Pancreas (tissue), 10 donors: ENCODE results near the gene SETD9. TPM values are rescaled to one million over a fixed set of nuclear protein-coding genes. Genes with fewer than 3 reads are reported as not detected.

Experiments
- ATAC-seq, 4 donors: fragments of 200-7000 bp; cut with Tn5 transposase; one replicate each; pipeline versions ENCODE4 v1.8.0 to v1.9.1; 2020; ENCODE audit warnings: mild to moderate bottlenecking in 4 of 4, moderate library complexity in 4 of 4
- DNase-seq, 6 donors: peaks; one replicate each; pipeline ENCODE4 v3.0.0-alpha.2; 2020
- FAIRE-seq: peaks from 2 replicates; lab custom pipeline; 2012; peaks lifted over from hg19 to GRCh38; lab: Jason Lieb, UNC
- H3K27ac ChIP-seq, 4 donors: fragments of 200-600 bp; sonication (generic); 1 replicate in 3 of 4; 2 replicates in 1 of 4; pipeline versions ENCODE4 v1.5.0 to v1.8.0; 2020
- H3K27me3 ChIP-seq, 4 donors: fragments of 200-600 bp; one replicate each; pipeline ENCODE4 v1.8.0; 2021
- H3K36me3 ChIP-seq, 3 donors: fragments of 200-600 bp; sonication (generic) in 1 of 3; one replicate each; pipeline versions ENCODE4 v1.5.0 to v1.8.0; 2020 to 2021
- H3K4me1 ChIP-seq, 3 donors: fragments of 200-600 bp; one replicate each; pipeline ENCODE4 v1.8.0; 2021
- H3K4me3 ChIP-seq, 4 donors: fragments of 200-600 bp; sonication (generic) in 2 of 4; one replicate each; pipeline versions ENCODE4 v1.5.0 to v1.8.0; 2020 to 2021
- H3K9me3 ChIP-seq, 4 donors: fragments of 200-600 bp; one replicate each; pipeline ENCODE4 v1.8.0; 2021
- CTCF ChIP-seq, 4 donors: fragments of 200-600 bp; sonication (generic) in 3 of 4; IDR thresholded peaks; one replicate each; pipeline versions ENCODE4 v1.5.0 to v1.8.0; 2021; ENCODE audit warnings: antibody characterized with exemption in 4 of 4
- WGBS, 2 donors: extraction: QIAGEN DNeasy Blood & Tissue Kit; methylation state at CpG; one replicate each; pipeline ENCODE4 v1.1.7; 2013; 5-methylcytosine and 5-hydroxymethylcytosine counted together
- intact Hi-C, 3 donors: fragments of 100-400 bp; cut with DNase I; formaldehyde crosslinking; loops; one replicate each; pipeline versions ENCODE4 v1.11.1 to v1.14.2; 2022
- polyA plus RNA-seq, 2 donors: library from polyadenylated mRNA; stranded (reverse); fragments of 200-250 nt; gene quantifications; one replicate each; pipeline ENCODE4 v1.2.3, GENCODE V29; 2013
- total RNA-seq, 6 donors: library from RNA; stranded (reverse); fragmentation: NEBNext Ultra II Directional in 4 of 6; extraction: Animal tissue kit (Norgen Biotek cat#: 25700) in 4 of 6; gene quantifications; one replicate each; pipeline versions ENCODE4 v1.2.1 to v1.2.4, GENCODE V29; 2021 to 2023
- donor health status: healthy with polysubstance abuse.
- donor health status: DM: no; HTN: no; CAD: no; lungs with moderate emphysema.
- donor health status: DM: no; HTN: no; CAD: no.
- donor health status: control.
- donor health status: control.
- donor health status: Bipolar disorder and iron deficiency.
- donor health status: DM: yes; HTN: yes; CAD: no.
- donor health status: DM: no; HTN: no; CAD: no.
- donor health status: DM: no; HTN: no; CAD: no.
- donor health status: DM: yes; HTN: yes; CAD: no.

SETD9 gene, protein sequence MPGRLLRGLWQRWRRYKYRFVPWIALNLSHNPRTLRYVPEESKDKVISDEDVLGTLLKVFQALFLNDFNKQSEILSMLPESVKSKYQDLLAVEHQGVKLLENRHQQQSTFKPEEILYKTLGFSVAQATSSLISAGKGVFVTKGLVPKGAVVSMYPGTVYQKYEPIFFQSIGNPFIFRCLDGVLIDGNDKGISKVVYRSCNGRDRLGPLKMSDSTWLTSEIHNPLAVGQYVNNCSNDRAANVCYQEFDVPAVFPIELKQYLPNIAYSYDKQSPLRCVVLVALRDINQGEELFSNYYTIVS
- total RNA-seq = 1 to 10 TPM; 4.6 to 9.7 (median 6.2) TPM
- polyA plus RNA-seq = 1 to 10 TPM; 6.7 to 7.1 TPM

GRCh38 chr5:56909294-56910209, at the start of gene SETD9:
Gene SETD9, plus strand, starts transcription at chr5:56909596. Its CDS starts 50 bp downstream, at chr5:56909646.
- TF ChIP-seq CTCF (IDR thresholded peaks at IDR 0.05) = no peak
- Histone ChIP-seq H3K9me3 (no peaks in the 10 kb centered on the region), H3K4me1 (peaks cover 0 to 8% (median 0%) of the 10 kb centered on the region in 3 donors), H3K27ac (peak within 1 kb of the TSS; percentile 86 to 99 (median 98)), H3K27me3 (no peaks in the 10 kb centered on the region), H3K4me3 (peak within 1 kb of the TSS; percentile 45 to 61 (median 54)), H3K36me3 (no peaks in the 10 kb centered on the region)
- 0% methylated on average over 82 to 84 of the region's 84 CpGs for WGBS, 2 donors
- no peak for FAIRE-seq
- DNase-seq = peak; percentile 98 to 100 (median 99)
- intact Hi-C loops = loop anchor here in 2 of 3 donors (10.0 kb wide), 1 partner anchor 315 kb away; no protein-coding TSS in a partner anchor
- ATAC-seq = peak; percentile 90 to 95 (median 91)

GRCh38 chr5:56861893-56862485, 47.4 kb upstream of the SETD9 start:
- Histone ChIP-seq H3K9me3 (no peaks in the 10 kb centered on the region), H3K36me3 (peaks cover 3 to 19% (median 8%) of the 10 kb centered on the region in 3 donors), H3K4me3 (no peak overlapping the region), H3K27me3 (no peaks in the 10 kb centered on the region), H3K27ac (no peak overlapping the region), H3K4me1 (peaks cover 15 to 22% (median 18%) of the 10 kb centered on the region in 3 donors)
- 87 to 92% methylated on average over 4 of the region's 4 CpGs for WGBS, 2 donors
- DNase-seq (no peak), FAIRE-seq (no peak), ATAC-seq (no peak)
- TF ChIP-seq CTCF (IDR thresholded peaks at IDR 0.05) = no peak
- intact Hi-C loops = no loop called here

GRCh38 chr5:56862909-56863308, 46.5 kb upstream of the SETD9 start:
- peak in 1 of 4 donors; percentile 6 for ATAC-seq
- H3K9me3 ChIP-seq = no peaks in the 10 kb centered on the region
- 91 to 93% methylated on average over 3 of the region's 3 CpGs for WGBS, 2 donors

DNA sequence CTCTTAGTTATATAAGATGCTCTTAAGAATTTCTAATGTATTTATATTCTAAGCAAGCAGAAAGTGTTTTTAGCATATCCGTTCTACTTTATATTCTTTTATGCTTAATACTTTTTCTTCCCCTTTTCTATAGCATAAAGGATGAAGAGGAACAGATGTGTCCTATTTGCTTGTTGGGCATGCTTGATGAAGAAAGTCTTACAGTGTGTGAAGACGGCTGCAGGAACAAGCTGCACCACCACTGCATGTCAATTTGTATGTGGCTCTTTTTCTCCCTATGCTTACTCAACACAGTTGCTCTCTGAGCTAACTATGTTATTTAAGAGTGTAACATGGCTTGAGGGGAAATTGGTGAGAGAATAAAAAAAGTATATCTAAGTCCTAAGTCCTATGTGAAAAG, 37.6 kb upstream of the SETD9 start:
- WGBS, 2 donors = 91 to 94% methylated on average over 2 of the region's 2 CpGs
- H3K9me3 ChIP-seq = no peaks in the 10 kb centered on the region
- DNase-seq = no peak
- peaks cover 0 to 62% (median 12%) of the 10 kb centered on the region in 3 donors for H3K36me3 ChIP-seq
- no peaks in the 10 kb centered on the region for H3K4me1 ChIP-seq
- no peak for ATAC-seq
- TF ChIP-seq CTCF (IDR thresholded peaks at IDR 0.05) = no peak
- intact Hi-C loops = no loop called here
- no peak overlapping the region for H3K4me3 ChIP-seq
- no peak overlapping the region for H3K27ac ChIP-seq
- no peak for FAIRE-seq
- no peaks in the 10 kb centered on the region for H3K27me3 ChIP-seq

More at GRCh38 chr5:56862909-56863308, 46.5 kb upstream of the SETD9 start:
- no peak for TF ChIP-seq CTCF (IDR thresholded peaks at IDR 0.05)
- H3K4me3 ChIP-seq = no peak overlapping the region
- FAIRE-seq (no peak), DNase-seq (no peak)
- H3K36me3 ChIP-seq = peaks cover 3 to 21% (median 13%) of the 10 kb centered on the region in 3 donors
- peaks cover 14 to 21% (median 16%) of the 10 kb centered on the region in 3 donors for H3K4me1 ChIP-seq
- intact Hi-C loops = no loop called here
- H3K27me3 ChIP-seq = no peaks in the 10 kb centered on the region
- no peak overlapping the region for H3K27ac ChIP-seq
